COLO829 (cell line): ENCODE measurements around the gene ST3GAL3.

Experiments
- DNase-seq: peaks from one replicate; pipeline ENCODE4 v3.0.0; 2012; ENCODE audit warnings: low spot score

ST3GAL3 gene

GRCh38 chr1:43965316-43965715 is 258.0 kb downstream of the ST3GAL3 start:
- no peak for DNase-seq

- peak; percentile 36 for DNase-seq
Measured at GRCh38 chr1:43968348-43968948, 261.1 kb downstream of the ST3GAL3 start.

- no peak for DNase-seq
Measured at GRCh38 chr1:43969416-43969745, 262.0 kb downstream of the ST3GAL3 start.

GRCh38 chr1:43969746-43970466 is 262.6 kb downstream of the ST3GAL3 start, which contains the start of gene DPH2:
Gene DPH2 (plus strand): TSS chr1:43970010. CDS start chr1:43970176, 166 bp downstream.
- peak; percentile 96 for DNase-seq

- no peak for DNase-seq
Measured at GRCh38 chr1:43970502-43970901, 263.2 kb downstream of the ST3GAL3 start.

- no peak for DNase-seq
Measured at GRCh38 chr1:43970911-43971310, 263.6 kb downstream of the ST3GAL3 start.

GRCh38 chr1:43971336-43971980 is 264.1 kb downstream of the ST3GAL3 start:
- DNase-seq = no peak

GRCh38 chr1:43973981-43974442 is 266.7 kb downstream of the ST3GAL3 start:
- no peak for DNase-seq

- peak; percentile 95 for DNase-seq
Measured at GRCh38 chr1:43974443-43975248, 267.3 kb downstream of the ST3GAL3 start, which contains the start of gene ATP6V0B. Gene ATP6V0B (plus strand): TSS chr1:43974960. CDS start chr1:43975041, 81 bp downstream.

GRCh38 chr1:43975249-43975961 is 268.1 kb downstream of the ST3GAL3 start:
- peak; percentile 29 for DNase-seq

- no peak for DNase-seq
Measured at GRCh38 chr1:43976045-43976444, 268.7 kb downstream of the ST3GAL3 start.

- no peak for DNase-seq
Measured at GRCh38 chr1:43976890-43977289, 269.6 kb downstream of the ST3GAL3 start.

GRCh38 chr1:43977376-43978263 is 270.3 kb downstream of the ST3GAL3 start:
- no peak for DNase-seq

GRCh38 chr1:43978264-43978550 is 270.9 kb downstream of the ST3GAL3 start:
- no peak for DNase-seq

- no peak for DNase-seq
Measured at GRCh38 chr1:43978551-43979260, 271.4 kb downstream of the ST3GAL3 start, which contains the start of gene B4GALT2. Gene B4GALT2 (plus strand): TSS chr1:43979210. CDS start chr1:43981161, 1,951 bp downstream.

- DNase-seq = no peak
Measured at GRCh38 chr1:43979261-43979527, 271.9 kb downstream of the ST3GAL3 start.

GRCh38 chr1:43979528-43980254 is 272.4 kb downstream of the ST3GAL3 start:
- DNase-seq = no peak

- no peak for DNase-seq
Measured at GRCh38 chr1:43980255-43981134, 273.2 kb downstream of the ST3GAL3 start.
